Mesothelial cell of epicardium (in vitro differentiated cells): Measurements from ENCODE around the gene IGIP. TPM values are rescaled to one million over a fixed set of nuclear protein-coding genes. Genes with fewer than 3 reads are reported as not detected.
"Not testable (repeated sequence)": the region's sequence is repeated elsewhere in the genome, so short reads cannot be mapped to it uniquely, and the experiment has no call there.

Source experiments
- DNase-seq, 2 experiments: peaks; one replicate each; pipeline ENCODE4 v3.0.0; 2021; ENCODE audit warnings: low spot score in 2 of 2; ENCODE audit not compliant: unreplicated experiment in 2 of 2
- H3K27ac Mint-ChIP-seq: 2 replicates; pipeline ENCODE4 v1.8.0; 2021; ENCODE audit warnings: mixed read lengths
- H3K27me3 Mint-ChIP-seq: 2 replicates; pipeline ENCODE4 v1.8.0; 2021; ENCODE audit warnings: low read depth, mixed read lengths
- H3K36me3 Mint-ChIP-seq: 2 replicates; pipeline ENCODE4 v1.8.0; 2021; ENCODE audit warnings: mixed read lengths
- H3K4me1 Mint-ChIP-seq: 2 replicates; pipeline ENCODE4 v1.8.0; 2021; ENCODE audit warnings: mixed read lengths
- H3K4me3 Mint-ChIP-seq: 2 replicates; pipeline ENCODE4 v1.8.0; 2021; ENCODE audit warnings: mild to moderate bottlenecking, moderate library complexity, mixed read lengths
- H3K9me3 Mint-ChIP-seq: 2 replicates; pipeline ENCODE4 v1.8.0; 2021; ENCODE audit warnings: mixed read lengths
- CTCF ChIP-seq: fragments of 200-600 bp; sonication (generic); IDR thresholded peaks from one replicate; pipeline ENCODE4 v1.5.0; 2021; ENCODE audit warnings: antibody characterized with exemption; ENCODE audit not compliant: unreplicated experiment
- total RNA-seq: library from RNA; stranded (reverse); gene quantifications from 3 replicates; pipeline ENCODE4 v1.2.1, GENCODE V29; 2021

The IGIP gene
- total RNA-seq, 1 donor from 2014 or later = 2.8 TPM

GRCh38 chr5:140153905-140154304 is 28.2 kb downstream of the IGIP start:
- H3K9me3 Mint-ChIP-seq = no peaks in the 10 kb centered on the region
- DNase-seq = no peak
- no peaks in the 10 kb centered on the region for H3K36me3 Mint-ChIP-seq
- no peak overlapping the region for H3K27ac Mint-ChIP-seq
- H3K4me3 Mint-ChIP-seq = no peak overlapping the region
- peaks cover 12% of the 10 kb centered on the region for H3K27me3 Mint-ChIP-seq
- peaks cover 25% of the 10 kb centered on the region for H3K4me1 Mint-ChIP-seq
- TF ChIP-seq CTCF = no peak

GRCh38 chr5:140154710-140155381 is 29.1 kb downstream of the IGIP start:
- DNase-seq = not testable (repeated sequence)
- peaks cover 25% of the 10 kb centered on the region for H3K4me1 Mint-ChIP-seq

GRCh38 chr5:140157032-140157781 is 31.5 kb downstream of the IGIP start:
- Mint-ChIP-seq H3K27me3 (peaks cover 4% of the 10 kb centered on the region), H3K27ac (peak overlapping the region; percentile 50), H3K4me1 (peaks cover 22% of the 10 kb centered on the region), H3K9me3 (no peaks in the 10 kb centered on the region), H3K36me3 (no peaks in the 10 kb centered on the region), H3K4me3 (peak overlapping the region; percentile 62)
- TF ChIP-seq CTCF = peak; percentile 91
- DNase-seq = peak; percentile 77 to 95

More at GRCh38 chr5:140154710-140155381, 29.1 kb downstream of the IGIP start:
- H3K4me3 Mint-ChIP-seq, H3K9me3 Mint-ChIP-seq, H3K27ac Mint-ChIP-seq, H3K36me3 Mint-ChIP-seq, H3K27me3 Mint-ChIP-seq: not testable (repeated sequence)

GRCh38 chr5:140159014-140159927 is 33.5 kb downstream of the IGIP start:
- H3K9me3 Mint-ChIP-seq = no peaks in the 10 kb centered on the region
- H3K4me1 Mint-ChIP-seq = peaks cover 9% of the 10 kb centered on the region
- H3K36me3 Mint-ChIP-seq = no peaks in the 10 kb centered on the region
- H3K27ac Mint-ChIP-seq = no peak overlapping the region
- TF ChIP-seq CTCF = no peak
- peaks cover 6% of the 10 kb centered on the region for H3K27me3 Mint-ChIP-seq
- no peak overlapping the region for H3K4me3 Mint-ChIP-seq
- DNase-seq = no peak

- Mint-ChIP-seq H3K4me3 (no peak overlapping the region), H3K27me3 (peaks cover 6% of the 10 kb centered on the region), H3K9me3 (no peaks in the 10 kb centered on the region), H3K36me3 (no peaks in the 10 kb centered on the region), H3K27ac (no peak overlapping the region), H3K4me1 (peaks cover 12% of the 10 kb centered on the region)
- TF ChIP-seq CTCF = no peak
- no peak for DNase-seq
These were observed 36.5 kb downstream of the IGIP start for GRCh38 chr5:140162275-140162674.
